ENCODE measurements around the gene STYXL2.

GRCh38 chr1:167051907-167052306, 42.0 kb upstream of the STYXL2 start:
- TF ChIP-seq POLR2AphosphoS5 (IDR thresholded peaks at IDR 0.05; ENCODE audit: borderline replicate concordance, low read depth, low read length) (no peak), EZH2 (IDR thresholded peaks at IDR 0.05) (no peak)
